Activated naive CD8-positive, alpha-beta T cell treated with anti-CD3 and anti-CD28 coated beads, Interleukin-2, amount 50 U/mL, for 16 hours (primary cell): ENCODE measurements around the gene HECTD2.
"Not testable (repeated sequence)": the region's sequence is repeated elsewhere in the genome, so short reads cannot be mapped to it uniquely, and the experiment has no call there.

ENCODE experiments used
- DNase-seq: peaks from one replicate; pipeline ENCODE4 v3.0.0-alpha.2; 2020; ENCODE audit warnings: low read depth, low spot score

Gene HECTD2

DNA sequence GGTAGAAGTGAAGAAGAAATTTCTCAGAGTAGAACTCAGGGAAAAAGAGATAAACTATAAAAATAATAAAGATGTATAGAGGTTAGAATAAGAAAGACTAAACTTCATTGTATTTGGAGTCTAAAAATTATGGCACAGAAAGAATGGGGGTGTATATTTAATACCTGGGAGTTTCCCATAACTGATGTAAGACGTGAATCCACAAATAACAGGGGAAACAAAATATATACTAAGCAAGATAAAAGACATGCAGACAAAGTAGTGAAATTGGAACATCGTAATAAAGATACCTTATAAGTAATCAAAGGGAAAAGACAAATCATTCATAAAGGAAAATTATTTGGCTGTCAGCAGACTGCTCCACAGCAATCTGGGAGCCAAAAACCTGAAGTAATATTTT is 62.8 kb downstream of the HECTD2 start:
- DNase-seq: no peak

- DNase-seq: no peak
These were observed 63.9 kb downstream of the HECTD2 start for GRCh38 chr10:91474009-91474408.

DNA sequence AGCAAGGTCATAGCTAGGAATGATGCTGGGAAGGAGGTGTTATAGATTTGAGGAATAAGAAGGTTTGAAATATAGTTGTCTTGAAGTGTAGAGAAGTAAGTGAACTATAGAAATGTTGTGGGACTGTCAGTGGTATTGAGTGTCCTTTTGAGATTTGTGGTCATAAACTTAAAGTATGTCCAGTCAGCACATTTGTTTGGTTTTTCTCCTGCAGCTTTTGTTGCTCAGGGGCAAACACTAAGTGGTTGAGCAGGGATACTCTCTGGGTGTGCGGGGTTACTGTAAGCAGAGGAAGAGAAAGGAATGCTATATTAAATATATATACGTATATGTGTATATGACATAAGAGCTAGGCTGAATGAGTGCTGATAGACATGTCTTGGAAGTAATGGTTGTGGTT is 67.1 kb downstream of the HECTD2 start:
- DNase-seq: no peak

DNA sequence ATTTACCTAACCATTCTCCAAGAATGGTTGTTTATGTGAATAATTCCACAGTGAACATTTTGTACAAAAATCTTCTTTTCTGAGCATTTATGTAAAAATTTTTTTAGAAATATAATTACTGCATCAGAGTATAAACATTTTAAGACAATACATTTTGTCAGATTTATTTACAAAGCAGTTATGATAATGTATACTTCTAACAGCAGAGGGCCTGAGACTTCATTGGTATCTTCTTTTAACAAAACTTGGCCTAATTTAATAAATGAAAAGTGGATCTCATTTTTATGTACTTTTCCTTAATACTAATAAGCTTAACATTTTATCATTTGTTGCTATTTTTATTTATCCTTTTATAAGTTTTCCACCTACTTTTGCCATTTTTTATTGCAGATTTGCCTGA is 69.4 kb downstream of the HECTD2 start:
- DNase-seq: no peak

DNA sequence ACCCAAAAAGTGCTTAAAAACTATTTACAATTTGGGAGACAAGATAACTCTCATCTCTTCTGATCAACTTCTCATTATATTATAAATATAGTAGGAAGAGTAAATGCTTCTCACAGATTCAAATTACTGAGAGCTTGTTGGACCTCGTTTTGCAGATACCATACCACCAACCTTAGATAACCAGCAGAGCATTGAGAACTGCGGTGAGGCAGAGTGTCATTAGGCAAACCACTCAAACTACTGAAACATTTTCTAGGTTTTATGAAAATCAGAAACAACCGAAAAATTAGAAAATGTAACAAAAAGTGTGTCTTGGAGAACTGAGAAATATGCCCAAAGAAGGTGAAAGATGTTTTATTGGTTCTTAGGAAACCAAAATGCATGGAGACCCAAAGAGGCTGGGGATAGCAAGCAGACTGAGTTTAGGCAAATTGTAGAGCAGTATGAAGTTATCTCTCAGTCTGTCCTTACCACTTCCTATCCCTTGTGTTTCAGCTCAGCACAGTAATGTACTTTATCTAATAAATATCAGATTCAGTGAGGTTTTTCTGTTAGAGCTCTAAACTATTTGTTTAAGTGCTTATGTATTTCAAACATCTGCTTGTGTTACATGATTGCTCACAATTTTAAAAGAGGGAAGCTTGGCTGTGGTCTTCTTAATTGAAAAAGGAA is 77.9 kb downstream of the HECTD2 start:
- no peak for DNase-seq

DNA sequence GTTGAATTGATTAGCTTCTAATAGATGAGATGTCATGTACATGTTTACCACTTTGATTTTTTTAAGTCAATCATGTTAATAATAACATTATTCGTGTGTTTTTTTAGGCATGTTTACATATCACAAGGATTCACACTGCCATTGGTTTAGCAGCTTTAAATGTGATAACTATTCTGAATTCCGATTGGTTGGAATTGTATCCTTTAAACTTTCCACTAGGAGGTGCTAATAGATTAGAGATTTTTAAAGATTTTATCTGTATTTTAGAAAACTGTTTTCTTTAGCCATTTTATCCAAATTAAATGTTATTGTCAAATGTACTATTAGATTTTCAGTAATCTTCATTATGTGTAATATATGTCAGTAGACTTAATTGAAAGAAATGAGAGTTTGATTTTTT is 83.2 kb downstream of the HECTD2 start:
- DNase-seq: no peak

- DNase-seq: no peak
These were observed 85.3 kb downstream of the HECTD2 start for GRCh38 chr10:91495402-91495801.

GRCh38 chr10:91496016-91496415 is 85.9 kb downstream of the HECTD2 start:
- no peak for DNase-seq

DNA sequence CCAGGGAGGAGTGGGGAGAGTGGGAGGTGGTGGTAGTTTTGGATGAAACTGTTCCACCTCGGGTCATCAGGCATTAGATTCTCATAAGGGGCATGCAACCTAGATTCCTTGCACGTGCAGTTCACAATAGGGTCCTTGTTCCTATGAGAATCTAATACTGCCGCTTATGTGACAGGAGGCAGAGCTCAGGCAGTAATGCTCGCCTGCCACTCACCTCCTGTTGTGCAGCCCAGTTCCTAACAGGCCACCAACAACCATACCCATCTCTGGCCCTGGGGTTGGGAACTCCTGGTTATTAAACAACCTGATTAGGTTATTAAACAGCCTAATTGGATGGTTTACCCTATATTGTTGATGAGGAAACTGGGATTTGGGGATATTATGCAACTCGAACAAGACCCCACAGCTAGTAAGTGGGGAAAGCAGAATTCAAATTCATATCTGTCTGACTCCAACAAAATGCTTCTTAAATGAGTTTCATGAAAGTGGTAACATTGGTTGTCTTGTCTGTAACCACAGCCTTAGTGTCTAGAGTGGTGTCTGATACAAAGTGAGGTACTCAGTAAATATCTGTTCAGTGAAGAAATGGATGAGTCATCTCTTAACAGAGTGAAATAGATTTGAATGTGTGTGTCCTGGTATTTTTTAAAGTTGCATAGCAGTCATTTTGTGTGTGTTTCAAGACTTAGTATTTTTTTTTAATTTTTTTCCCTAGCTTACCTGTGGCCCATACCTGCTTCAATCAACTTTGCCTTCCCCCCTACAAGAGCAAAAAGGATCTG is 101.6 kb downstream of the HECTD2 start:
- DNase-seq: no peak

DNA sequence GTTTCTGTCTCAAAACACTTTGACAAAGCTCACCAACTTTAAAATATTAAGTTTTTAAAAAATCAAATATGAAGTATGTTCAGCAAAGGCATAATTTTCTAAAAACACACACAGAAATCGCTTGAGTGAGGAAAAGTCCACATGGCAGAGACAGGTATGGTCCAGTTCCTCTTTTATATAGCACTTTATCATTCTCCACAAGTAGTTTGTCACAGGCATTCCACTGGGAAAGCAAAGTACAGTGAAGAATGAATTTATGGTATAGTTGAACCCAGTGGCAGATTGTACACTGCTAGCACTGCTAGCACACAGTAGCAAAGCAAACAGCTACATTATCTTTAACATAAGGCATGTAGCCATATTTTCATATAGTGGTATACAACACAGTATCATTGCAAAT is 102.3 kb downstream of the HECTD2 start:
- DNase-seq: no peak

GRCh38 chr10:91513598-91514424 is 103.7 kb downstream of the HECTD2 start:
- DNase-seq: no peak

- DNase-seq: no peak
These were observed 104.6 kb downstream of the HECTD2 start for GRCh38 chr10:91514787-91515186.

GRCh38 chr10:91517394-91517793 is 107.2 kb downstream of the HECTD2 start:
- DNase-seq: no peak

GRCh38 chr10:91519899-91520514 is 109.9 kb downstream of the HECTD2 start:
- no peak for DNase-seq

GRCh38 chr10:91520661-91521060 is 110.5 kb downstream of the HECTD2 start:
- no peak for DNase-seq

DNA sequence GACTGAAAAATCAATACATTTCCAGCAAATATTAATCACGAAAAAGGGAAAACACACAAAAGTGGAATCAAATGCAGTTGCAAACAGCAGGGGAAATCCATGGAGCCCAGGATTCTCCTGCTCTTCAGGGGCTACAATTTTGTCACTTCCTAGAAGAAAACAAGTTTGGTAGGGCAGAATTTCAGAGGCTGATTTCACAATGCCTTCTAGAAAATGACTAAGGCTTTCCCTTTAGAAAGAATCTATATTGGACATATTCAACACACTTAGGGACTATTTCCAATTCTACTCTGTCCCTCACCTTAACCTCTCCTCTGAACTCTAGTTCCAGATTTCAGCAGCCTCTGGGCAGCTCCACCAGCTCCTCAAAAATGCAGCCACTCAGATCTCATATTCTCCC is 111.3 kb downstream of the HECTD2 start:
- DNase-seq: no peak

GRCh38 chr10:91525896-91526712 is 116.0 kb downstream of the HECTD2 start:
- no peak for DNase-seq

- no peak for DNase-seq
These were observed 117.9 kb downstream of the HECTD2 start for GRCh38 chr10:91528080-91528479.

DNA sequence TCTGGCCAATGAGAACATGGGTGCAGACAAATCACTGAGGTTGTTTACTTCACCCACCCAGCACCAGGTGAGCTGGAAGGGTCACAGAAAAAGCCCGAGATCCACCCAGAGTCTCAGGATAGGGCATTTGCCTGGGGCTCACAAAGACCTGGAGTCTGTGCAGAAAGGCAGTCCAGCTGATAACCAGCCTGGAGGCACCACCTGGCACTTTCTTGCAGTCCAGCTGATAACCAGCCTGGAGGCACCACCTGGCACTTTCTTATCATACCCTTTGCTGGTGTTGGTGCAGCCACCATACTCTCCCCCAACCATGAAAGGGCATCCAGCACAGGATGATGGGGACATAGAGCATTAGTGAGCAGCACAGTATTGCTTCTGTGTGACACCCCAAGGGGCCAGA is 118.6 kb downstream of the HECTD2 start:
- no peak for DNase-seq

DNA sequence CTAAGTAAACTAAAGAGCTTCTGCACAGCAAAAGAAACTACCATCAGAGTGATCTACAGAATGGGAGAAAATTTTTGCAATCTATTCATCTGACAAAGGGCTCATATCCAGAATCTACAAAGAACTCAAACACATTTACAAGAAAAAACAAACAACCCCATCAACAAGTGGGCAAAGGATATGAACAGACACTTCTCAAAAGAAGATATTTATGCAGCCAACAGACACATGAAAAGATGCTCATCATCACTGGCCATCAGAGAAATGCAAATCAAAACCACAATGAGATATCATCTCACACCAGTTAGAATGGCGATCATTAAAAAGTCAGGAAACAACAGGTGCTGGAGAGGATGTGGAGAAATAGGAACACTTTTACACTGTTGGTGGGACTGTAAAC is 124.6 kb downstream of the HECTD2 start:
- not testable (repeated sequence) for DNase-seq

DNA sequence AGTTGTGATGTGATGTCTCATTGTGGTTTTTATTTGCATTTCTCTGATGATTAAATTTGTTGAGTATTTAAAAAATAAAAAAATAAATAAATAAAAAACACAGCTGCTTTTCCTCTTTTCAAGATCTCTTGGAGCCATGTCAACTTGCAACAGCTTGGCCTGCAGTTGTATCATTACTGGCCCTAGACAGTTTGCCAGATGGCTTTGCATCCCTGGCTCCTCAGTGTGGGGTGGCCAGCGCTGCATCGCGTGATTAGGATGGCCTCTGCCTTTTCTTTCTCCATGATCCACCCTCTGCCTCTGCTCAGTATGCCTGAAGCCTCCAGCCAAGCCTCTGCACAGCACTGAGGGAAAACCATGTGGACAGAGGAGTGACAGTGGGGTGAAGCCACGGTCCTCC is 126.0 kb downstream of the HECTD2 start:
- no peak for DNase-seq
